H9 (cell line): ENCODE measurements around the gene MMP2. TPM values are rescaled to one million over a fixed set of nuclear protein-coding genes. Genes with fewer than 3 reads are reported as not detected.

Experiments used
- DNase-seq: peaks from one replicate; pipeline ENCODE4 v3.0.0-alpha.2; 2017
- H2AFZ ChIP-seq: one replicate; pipeline ENCODE4 v1.6.1; 2013; ENCODE audit warnings: mild to moderate bottlenecking, low read length, control low read depth, moderate library complexity
- H2AK5ac ChIP-seq: 2 replicates; pipeline ENCODE4 v1.6.1; 2013; ENCODE audit warnings: low read length, control low read depth, mixed read lengths; ENCODE audit not compliant: insufficient read length
- H2BK120ac ChIP-seq: one replicate; pipeline ENCODE4 v1.6.1; 2013; ENCODE audit warnings: low read depth, mild to moderate bottlenecking, low read length, control low read depth, inconsistent platforms; ENCODE audit not compliant: poor library complexity, severe bottlenecking
- H2BK12ac ChIP-seq: 2 replicates; pipeline ENCODE4 v1.6.1; 2013; ENCODE audit warnings: low read length, control low read depth, mixed read lengths, low read depth; ENCODE audit not compliant: insufficient read length
- H2BK15ac ChIP-seq: 2 replicates; pipeline ENCODE4 v1.6.1; 2013; ENCODE audit warnings: low read depth, low read length, control low read depth
- H2BK20ac ChIP-seq: one replicate; pipeline ENCODE4 v1.6.1; 2013; ENCODE audit warnings: low read depth, mild to moderate bottlenecking, low read length, control low read depth, inconsistent platforms; ENCODE audit not compliant: poor library complexity, severe bottlenecking
- H2BK5ac ChIP-seq: 2 replicates; pipeline ENCODE4 v1.6.1; 2013; ENCODE audit warnings: low read length, control low read depth, mixed read lengths; ENCODE audit not compliant: insufficient read length
- H3K14ac ChIP-seq: 2 replicates; pipeline ENCODE4 v1.6.1; 2013; ENCODE audit warnings: low read length, control low read depth; ENCODE audit not compliant: insufficient read depth
- H3K18ac ChIP-seq: 2 replicates; pipeline ENCODE4 v1.6.1; 2013; ENCODE audit warnings: low read depth, mild to moderate bottlenecking, mixed read lengths, low read length, control low read depth; ENCODE audit not compliant: insufficient read length
- H3K23ac ChIP-seq: 2 replicates; pipeline ENCODE4 v1.6.1; 2013; ENCODE audit warnings: low read length, control low read depth, mixed read lengths, low read depth; ENCODE audit not compliant: insufficient read length
- H3K23me2 ChIP-seq: 2 replicates; pipeline ENCODE4 v1.6.1; 2013; ENCODE audit warnings: low read depth, mild to moderate bottlenecking, mixed read lengths, low read length, control low read depth; ENCODE audit not compliant: insufficient read length, poor library complexity, severe bottlenecking
- H3K27ac ChIP-seq: 2 replicates; pipeline ENCODE4 v1.5.1; 2013; ENCODE audit warnings: low read length, control low read depth, mixed read lengths, low read depth; ENCODE audit not compliant: insufficient read length
- H3K27me3 ChIP-seq: 2 replicates; pipeline ENCODE4 v1.6.1; 2013; ENCODE audit warnings: low read length, control low read depth, inconsistent platforms; ENCODE audit not compliant: insufficient read depth
- H3K4ac ChIP-seq: 2 replicates; pipeline ENCODE4 v1.6.1; 2013; ENCODE audit warnings: low read depth, mild to moderate bottlenecking, control low read depth, inconsistent platforms, low read length, moderate library complexity
- H3K4me1 ChIP-seq: 2 replicates; pipeline ENCODE4 v1.6.1; 2013; ENCODE audit warnings: low read length, control low read depth, inconsistent platforms; ENCODE audit not compliant: insufficient read depth
- H3K4me2 ChIP-seq: 2 replicates; pipeline ENCODE4 v1.6.1; 2013; ENCODE audit warnings: low read length, control low read depth, mixed read lengths; ENCODE audit not compliant: insufficient read length, insufficient read depth
- H3K56ac ChIP-seq: 2 replicates; pipeline ENCODE4 v1.6.1; 2013; ENCODE audit warnings: low read depth, mild to moderate bottlenecking, mixed read lengths, low read length, control low read depth; ENCODE audit not compliant: insufficient read length
- H3K79me1 ChIP-seq: 2 replicates; pipeline ENCODE4 v1.6.1; 2013; ENCODE audit warnings: low read depth, mild to moderate bottlenecking, moderate library complexity, low read length, control low read depth, inconsistent platforms; ENCODE audit not compliant: insufficient read depth, poor library complexity, severe bottlenecking
- H3K79me2 ChIP-seq: 2 replicates; pipeline ENCODE4 v1.6.1; 2013; ENCODE audit warnings: low read length, control low read depth, inconsistent platforms; ENCODE audit not compliant: insufficient read depth
- H3K9ac ChIP-seq: 2 replicates; pipeline ENCODE4 v1.6.1; 2013; ENCODE audit warnings: low read length, control low read depth, mixed read lengths; ENCODE audit not compliant: insufficient read length; ENCODE audit errors: extremely low read depth
- H3K9me3 ChIP-seq: one replicate; pipeline ENCODE4 v1.6.1; 2013; ENCODE audit warnings: low read depth, low read length, inconsistent platforms; ENCODE audit not compliant: control insufficient read depth
- H3T11ph ChIP-seq: one replicate; pipeline ENCODE4 v1.6.1; 2013; ENCODE audit warnings: mild to moderate bottlenecking, low read length, control low read depth, inconsistent platforms
- H4K20me1 ChIP-seq: one replicate; pipeline ENCODE4 v1.6.1; 2013; ENCODE audit not compliant: control insufficient read depth, insufficient read length, insufficient read depth
- H4K5ac ChIP-seq: 2 replicates; pipeline ENCODE4 v1.6.1; 2013; ENCODE audit warnings: low read depth, mild to moderate bottlenecking, mixed read lengths, low read length, control low read depth; ENCODE audit not compliant: insufficient read length
- H4K8ac ChIP-seq: replicated peaks from 2 replicates; pipeline ENCODE4 v1.6.1; 2013; ENCODE audit warnings: low read length, control low read depth, mixed read lengths, low read depth; ENCODE audit not compliant: insufficient read length
- H4K91ac ChIP-seq: 2 replicates; pipeline ENCODE4 v1.6.1; 2013; ENCODE audit warnings: low read depth, mild to moderate bottlenecking, moderate library complexity, mixed read lengths, low read length, control low read depth; ENCODE audit not compliant: insufficient read length
- H3K27ac Mint-ChIP-seq, 3 experiments: 2 replicates in 2 of 3; 3 replicates in 1 of 3; pipeline ENCODE4 v1.8.0; 2020 to 2021; ENCODE audit warnings: mixed read lengths in 3 of 3, mild to moderate bottlenecking in 1 of 3, moderate library complexity in 1 of 3
- H3K27me3 Mint-ChIP-seq: 2 replicates; pipeline ENCODE4 v1.8.0; 2021; ENCODE audit warnings: low read depth, mild to moderate bottlenecking, moderate library complexity, mixed read lengths
- H3K36me3 Mint-ChIP-seq, 3 experiments: 2 replicates in 2 of 3; 3 replicates in 1 of 3; pipeline ENCODE4 v1.8.0; 2020 to 2021; ENCODE audit warnings: low read depth in 3 of 3, mixed read lengths in 3 of 3; ENCODE audit not compliant: insufficient read depth in 1 of 3
- H3K4me1 Mint-ChIP-seq, 2 experiments: 2 replicates each; pipeline ENCODE4 v1.8.0; 2020; ENCODE audit warnings: mixed read lengths in 2 of 2
- H3K4me3 Mint-ChIP-seq, 2 experiments: 2 replicates in 1 of 2; 3 replicates in 1 of 2; pipeline ENCODE4 v1.8.0; 2020 to 2021; ENCODE audit warnings: mild to moderate bottlenecking in 2 of 2, mixed read lengths in 2 of 2, moderate library complexity in 1 of 2
- H3K9me3 Mint-ChIP-seq, 2 experiments: 2 replicates in 1 of 2; 3 replicates in 1 of 2; pipeline ENCODE4 v1.8.0; 2020; ENCODE audit warnings: mild to moderate bottlenecking in 2 of 2, mixed read lengths in 2 of 2, moderate library complexity in 1 of 2
- whole genome bisulfite sequencing: extraction: QIAGEN DNeasy Blood & Tissue Kit; methylation state at CpG from one replicate; pipeline ENCODE4 v1.1.7; 2013; ENCODE audit warnings: missing lambda C conversion rate, low lambda C conversion rate, mixed read lengths; ENCODE audit not compliant: insufficient read length; ENCODE audit errors: extremely low coverage; 5-methylcytosine and 5-hydroxymethylcytosine counted together
- total RNA-seq: library from RNA; stranded (reverse); gene quantifications from 2 replicates; pipeline ENCODE4 v1.2.1, GENCODE V29; 2021
- TF ChIP-seq, protein P1 (sequence below): fragments of 200-600 bp; sonication (generic); conservative IDR thresholded peaks from 3 replicates; pipeline ENCODE4 v1.8.0; 2021; ENCODE audit warnings: antibody characterized with exemption, mild to moderate bottlenecking

Gene MMP2
- total RNA-seq, 1 experiment from 2014 or later, result 23.1 TPM

GRCh38 chr16:55473587-55473986 is 5.4 kb upstream of the MMP2 start:
- H3K27ac ChIP-seq, result no peak overlapping the region
- no peaks in the 10 kb centered on the region for H3K9me3 ChIP-seq
- H2BK5ac ChIP-seq, result no peak overlapping the region
- H2BK20ac ChIP-seq, result no peak overlapping the region
- H4K8ac ChIP-seq, result no peak overlapping the region
- WGBS, result no CpG with 5 or more reads among the region's 2 CpGs
- no peak overlapping the region for H3T11ph ChIP-seq
- no peak overlapping the region for H2AFZ ChIP-seq
- no peak overlapping the region for H3K56ac ChIP-seq
- TF ChIP-seq, protein P1, sequence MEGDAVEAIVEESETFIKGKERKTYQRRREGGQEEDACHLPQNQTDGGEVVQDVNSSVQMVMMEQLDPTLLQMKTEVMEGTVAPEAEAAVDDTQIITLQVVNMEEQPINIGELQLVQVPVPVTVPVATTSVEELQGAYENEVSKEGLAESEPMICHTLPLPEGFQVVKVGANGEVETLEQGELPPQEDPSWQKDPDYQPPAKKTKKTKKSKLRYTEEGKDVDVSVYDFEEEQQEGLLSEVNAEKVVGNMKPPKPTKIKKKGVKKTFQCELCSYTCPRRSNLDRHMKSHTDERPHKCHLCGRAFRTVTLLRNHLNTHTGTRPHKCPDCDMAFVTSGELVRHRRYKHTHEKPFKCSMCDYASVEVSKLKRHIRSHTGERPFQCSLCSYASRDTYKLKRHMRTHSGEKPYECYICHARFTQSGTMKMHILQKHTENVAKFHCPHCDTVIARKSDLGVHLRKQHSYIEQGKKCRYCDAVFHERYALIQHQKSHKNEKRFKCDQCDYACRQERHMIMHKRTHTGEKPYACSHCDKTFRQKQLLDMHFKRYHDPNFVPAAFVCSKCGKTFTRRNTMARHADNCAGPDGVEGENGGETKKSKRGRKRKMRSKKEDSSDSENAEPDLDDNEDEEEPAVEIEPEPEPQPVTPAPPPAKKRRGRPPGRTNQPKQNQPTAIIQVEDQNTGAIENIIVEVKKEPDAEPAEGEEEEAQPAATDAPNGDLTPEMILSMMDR, result no peak
- peaks cover 30 to 36% of the 10 kb centered on the region in 2 experiments for H3K4me1 Mint-ChIP-seq
- H4K91ac ChIP-seq, result no peak overlapping the region
- no peak overlapping the region for H3K4ac ChIP-seq
- no peak overlapping the region for H3K14ac ChIP-seq
- H3K18ac ChIP-seq, result no peak overlapping the region
- no peak overlapping the region for H3K23ac ChIP-seq
- H2BK15ac ChIP-seq, result no peak overlapping the region
- no peaks in the 10 kb centered on the region for H4K20me1 ChIP-seq
- no peaks in the 10 kb centered on the region for H3K79me2 ChIP-seq
- peaks cover 1% of the 10 kb centered on the region for H3K23me2 ChIP-seq
- H3K36me3 Mint-ChIP-seq, result no peaks in the 10 kb centered on the region; a peak in 1 of 7 replicates
- peaks cover 16% of the 10 kb centered on the region for H3K27me3 ChIP-seq
- H3K4me3 Mint-ChIP-seq, result no peak overlapping the region
- H4K5ac ChIP-seq, result no peak overlapping the region
- peaks cover 97% of the 10 kb centered on the region for H3K27me3 Mint-ChIP-seq
- H3K4me1 ChIP-seq, result no peaks in the 10 kb centered on the region; the same call in 1 of the 2 replicates
- H2BK12ac ChIP-seq, result no peak overlapping the region
- no peaks in the 10 kb centered on the region; a peak in 1 of 5 replicates for H3K9me3 Mint-ChIP-seq
- DNase-seq, result no peak
- no peak overlapping the region for H3K27ac Mint-ChIP-seq
- no peak overlapping the region for H3K4me2 ChIP-seq
- H2AK5ac ChIP-seq, result no peak overlapping the region
- H3K9ac ChIP-seq, result no peak overlapping the region
- H3K79me1 ChIP-seq, result no peaks in the 10 kb centered on the region
- H2BK120ac ChIP-seq, result no peak overlapping the region
